Renal cortex interstitium (tissue), 11 donors: Measurements from ENCODE around the gene NBAS. TPM values are rescaled to one million over a fixed set of nuclear protein-coding genes. Genes with fewer than 3 reads are reported as not detected.
"Not testable (repeated sequence)": the region's sequence is repeated elsewhere in the genome, so short reads cannot be mapped to it uniquely, and the experiment has no call there.

Experiments
- DNase-seq, 11 donors: peaks; one replicate each; pipeline ENCODE4 v3.0.0-alpha.2; 2013; ENCODE audit warnings: low read depth in 9 of 11, low spot score in 4 of 11; ENCODE audit errors: extremely low read depth in 1 of 11
- polyA plus RNA-seq, 3 donors: library from polyadenylated mRNA; unstranded; fragments of 120-200 nt; gene quantifications; one replicate each; pipeline ENCODE4 v1.2.1, GENCODE V29; 2013; ENCODE audit not compliant: insufficient read length in 3 of 3

The NBAS gene
- polyA plus RNA-seq, 3 donors: 59.1 to 68.4 (median 68.3) TPM

DNA sequence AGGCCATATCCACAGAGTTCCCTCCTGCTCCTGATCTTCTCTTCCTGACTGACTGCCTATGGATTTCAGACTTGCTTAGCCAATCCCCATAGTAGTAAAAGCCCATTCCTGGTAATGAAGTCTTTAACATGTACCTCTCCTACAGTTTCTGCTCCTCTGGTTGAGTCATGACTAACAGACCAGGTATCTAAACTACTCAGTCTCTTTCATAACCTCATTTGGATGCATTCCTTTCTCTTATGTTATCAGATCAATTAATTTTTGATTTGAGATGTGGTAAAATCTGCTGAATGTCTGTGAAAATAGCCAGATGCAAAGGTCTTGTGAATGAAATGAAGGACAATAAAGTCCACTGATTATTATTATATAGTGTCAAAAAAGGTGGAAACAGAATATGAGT lies 198.0 kb downstream of the NBAS start:
- no peak for DNase-seq

DNA sequence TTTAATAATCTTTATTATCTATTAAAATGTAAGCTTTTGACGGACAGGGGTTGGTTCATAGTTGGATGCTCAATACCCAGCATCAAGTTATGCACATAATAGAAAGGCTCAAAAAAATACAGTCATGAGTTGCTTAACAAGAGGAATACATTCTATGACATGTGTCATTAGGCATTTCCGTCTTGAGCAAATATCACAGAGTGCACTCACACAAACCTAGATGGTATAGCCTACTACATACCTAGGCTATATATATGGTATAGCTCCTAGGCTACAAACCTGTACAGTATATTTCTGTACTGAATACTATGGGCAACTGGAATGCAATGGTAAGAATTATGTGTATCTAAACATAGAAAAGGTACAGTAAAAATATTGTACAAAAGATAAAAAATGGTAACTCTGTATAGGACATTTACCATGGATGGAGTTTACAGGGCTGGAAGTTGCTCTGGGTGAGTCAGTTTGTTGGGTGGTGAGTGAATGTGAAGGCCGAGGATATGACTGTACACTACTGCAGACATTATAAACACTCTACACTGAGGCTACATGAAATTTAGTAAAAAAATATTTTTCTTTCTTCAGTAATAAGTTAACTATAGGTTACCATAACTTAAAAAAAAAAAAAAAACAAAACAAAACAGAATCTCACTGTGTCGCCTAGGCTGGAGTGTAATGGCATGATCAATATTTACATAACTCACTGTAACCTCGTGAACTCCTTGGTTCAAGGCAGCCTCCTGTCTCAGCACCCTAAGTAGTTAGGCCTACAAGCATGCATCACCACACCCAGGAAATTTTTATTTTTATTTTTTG lies 201.2 kb downstream of the NBAS start:
- no peak for DNase-seq

DNA sequence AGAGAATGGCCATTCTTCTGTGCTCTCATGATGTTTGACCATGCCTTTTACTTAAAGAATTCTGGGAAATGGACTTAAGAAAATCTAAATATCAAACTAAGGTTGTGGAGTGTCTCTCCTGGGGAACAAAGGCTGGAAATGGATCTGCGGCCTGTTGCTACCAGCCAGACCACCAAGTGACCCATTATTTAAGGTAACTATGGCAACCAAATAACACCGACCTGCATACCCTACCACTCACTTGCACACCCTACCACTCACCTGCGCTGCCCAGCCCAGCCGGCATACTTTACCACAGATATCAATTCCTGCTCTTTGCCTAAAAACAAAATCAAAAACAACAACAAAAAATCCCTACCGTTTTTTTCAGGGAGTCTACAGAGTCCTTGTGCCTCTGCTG lies 203.2 kb downstream of the NBAS start:
- no peak for DNase-seq

DNA sequence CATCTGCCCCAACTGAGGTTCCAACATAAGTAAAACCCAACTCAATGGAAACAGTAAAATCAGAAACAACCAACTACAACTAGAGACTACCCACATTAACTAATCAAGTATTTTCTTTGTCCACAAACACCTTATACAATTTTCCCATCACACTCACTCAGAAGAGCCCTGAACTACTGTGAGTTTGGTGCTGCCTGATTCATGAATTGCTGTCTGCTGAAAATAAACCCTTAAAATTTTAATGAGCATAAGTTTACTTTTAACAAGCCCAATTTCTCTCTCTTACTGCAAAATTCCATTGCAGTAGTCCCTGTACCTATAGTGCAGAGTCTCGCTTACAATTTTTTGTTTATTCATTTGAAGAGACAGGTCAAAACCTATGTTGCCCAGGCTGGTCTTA lies 203.9 kb downstream of the NBAS start:
- DNase-seq: no peak

DNA sequence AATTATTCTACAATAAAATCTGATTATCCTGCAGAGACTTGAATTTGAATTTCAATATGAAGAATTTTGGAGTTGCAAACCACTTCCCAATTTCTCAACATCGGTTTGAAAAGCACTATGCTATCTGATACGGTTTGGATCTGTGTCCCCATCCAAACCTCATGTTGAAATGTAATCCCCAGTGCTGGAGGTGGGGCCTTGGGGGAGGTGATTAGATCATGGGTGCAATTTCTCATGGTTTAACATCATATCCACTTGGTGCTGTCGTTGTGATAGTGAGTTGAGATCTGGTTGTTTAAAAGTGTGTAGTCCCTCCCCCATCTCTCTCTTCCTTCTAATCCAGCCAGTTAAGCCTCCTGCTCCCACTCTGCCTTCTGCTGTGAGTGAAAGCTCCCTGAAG lies 205.7 kb downstream of the NBAS start:
- no peak for DNase-seq

DNA sequence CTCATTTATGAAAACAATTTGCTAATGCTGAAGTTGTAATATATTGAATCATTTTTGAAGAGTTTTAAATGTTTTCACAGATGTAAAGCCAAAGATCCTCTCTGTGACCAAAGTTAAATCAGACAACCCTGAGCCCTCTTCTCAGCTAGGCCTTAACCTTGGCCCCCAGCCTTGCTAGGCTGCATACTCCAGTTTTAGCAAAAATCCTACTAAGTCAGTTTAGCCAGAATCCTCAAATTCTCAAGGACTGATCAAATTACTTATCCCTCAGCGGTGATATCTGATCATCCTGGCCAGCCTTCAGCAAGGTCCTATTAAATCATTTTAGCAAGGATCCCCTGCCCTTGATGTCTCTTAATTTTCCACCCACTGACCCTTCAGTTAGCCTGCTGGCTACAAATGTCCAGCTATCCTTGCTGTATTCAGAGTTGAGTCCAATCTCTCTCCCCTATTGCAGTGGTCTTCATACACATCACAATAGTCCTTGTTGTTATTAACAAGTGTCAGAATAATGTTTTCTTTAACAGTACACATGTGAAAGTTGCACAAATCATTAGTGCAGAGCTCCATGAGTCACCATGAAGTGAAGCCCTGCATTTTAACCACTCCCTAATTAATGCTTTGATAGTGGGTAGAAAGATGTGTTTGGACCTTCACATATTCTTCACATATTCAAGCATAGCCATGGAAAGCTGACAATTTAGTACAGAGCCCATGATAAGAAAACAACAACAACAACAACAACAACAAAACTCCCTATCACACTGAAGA lies 206.4 kb downstream of the NBAS start:
- DNase-seq: no peak

DNA sequence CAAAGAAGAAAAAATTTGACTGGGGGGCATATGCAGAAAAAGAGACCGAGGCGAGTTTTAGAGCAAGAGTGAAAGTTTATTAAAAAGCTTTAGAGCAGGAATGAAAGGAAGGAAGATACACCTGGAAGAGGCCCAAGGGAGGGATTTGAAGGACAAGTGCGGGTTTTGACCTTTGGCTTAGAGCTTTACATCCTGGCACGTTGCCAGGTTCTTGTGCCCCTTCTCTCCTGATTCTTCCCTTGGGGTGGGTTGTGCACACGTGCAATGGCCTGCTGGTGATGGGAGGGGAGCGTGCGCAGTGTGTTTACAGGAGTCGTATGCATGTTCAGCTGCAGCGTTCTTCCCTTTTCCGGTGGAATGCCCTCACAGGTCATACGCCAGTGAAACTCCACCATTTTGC lies 208.8 kb downstream of the NBAS start:
- DNase-seq: no peak

DNA sequence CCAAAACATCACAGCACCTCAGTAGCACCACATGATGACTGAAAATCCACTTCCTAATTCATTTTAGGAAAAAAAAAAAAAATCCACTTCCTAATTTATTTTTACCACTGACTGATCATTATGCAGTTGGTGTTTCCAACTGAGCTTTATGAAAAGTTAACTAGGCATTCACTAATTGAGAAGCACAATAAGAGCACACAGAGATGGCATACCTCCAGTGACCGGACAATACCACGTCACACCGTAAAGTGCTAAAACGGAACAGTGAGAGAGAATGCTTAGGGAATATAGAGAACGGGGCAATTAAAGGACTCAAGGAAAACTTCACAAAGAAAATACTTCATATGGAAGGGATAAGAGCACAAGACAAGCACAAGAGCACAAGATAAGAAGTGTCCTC lies 212.5 kb downstream of the NBAS start:
- DNase-seq: no peak

DNA sequence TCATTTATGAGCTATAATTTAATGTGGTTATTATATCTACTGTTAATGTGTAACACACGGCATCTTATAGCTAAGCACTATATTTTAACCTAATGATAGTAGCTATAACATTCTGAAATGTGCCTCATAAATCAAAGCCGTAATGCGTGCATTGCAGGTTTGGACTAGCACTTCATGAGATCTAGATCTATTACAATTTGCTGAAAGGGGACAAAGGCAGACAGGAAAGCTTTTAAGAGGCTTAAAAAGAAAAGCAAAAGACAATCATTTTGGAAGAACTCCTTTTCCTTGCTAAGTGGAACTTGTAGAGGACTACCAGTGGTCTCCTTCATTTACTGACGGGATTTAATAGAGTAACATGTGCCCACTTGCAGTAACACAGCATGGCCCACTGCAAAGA lies 213.1 kb downstream of the NBAS start:
- no peak for DNase-seq

DNA sequence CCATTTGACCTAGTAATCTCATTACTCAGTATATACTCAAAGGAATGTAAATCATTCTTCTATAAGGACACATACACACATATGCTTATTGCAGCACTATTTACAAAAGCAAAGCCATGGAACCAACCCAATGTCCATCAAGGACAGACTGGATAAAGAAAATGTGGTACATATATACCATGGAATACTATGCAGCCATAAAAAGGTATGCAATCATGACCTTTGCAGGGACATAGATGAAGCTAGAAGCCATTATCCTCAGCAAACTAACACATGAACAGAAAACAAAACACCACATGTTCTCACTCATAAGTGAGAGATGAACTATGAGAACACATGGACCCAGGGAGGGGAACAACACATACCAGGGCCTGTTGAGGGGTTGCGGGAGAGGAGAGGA lies 214.5 kb downstream of the NBAS start:
- no peak for DNase-seq

DNA sequence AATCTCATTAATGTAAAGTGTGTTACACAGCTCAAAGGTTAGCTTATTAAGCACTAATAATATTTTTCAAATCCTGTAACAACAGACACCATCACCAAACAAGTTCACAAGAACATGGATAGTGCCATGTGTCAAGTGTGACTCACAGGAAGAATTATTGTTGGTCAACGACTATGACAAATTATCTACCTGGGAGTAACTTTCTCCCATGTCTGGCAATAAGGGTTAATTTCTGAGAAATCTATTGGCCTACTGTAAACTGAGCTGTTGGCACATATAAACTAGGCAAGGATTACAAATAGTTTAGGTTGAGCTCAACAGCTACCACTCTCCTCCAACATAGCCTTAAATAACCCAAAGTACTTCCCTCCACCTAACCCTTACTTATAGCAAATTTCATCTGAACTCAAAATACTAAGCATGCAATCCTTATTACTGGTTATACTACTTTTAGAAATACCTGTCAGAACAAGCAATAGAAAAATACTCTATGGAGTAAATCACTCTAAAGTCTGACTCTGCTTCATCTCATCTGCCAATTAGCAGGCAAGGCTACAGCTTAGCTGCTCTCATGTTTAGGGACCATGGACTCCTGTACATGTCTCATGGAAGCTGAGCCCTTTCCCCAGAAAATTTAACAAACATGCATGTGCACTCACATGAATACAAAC lies 223.0 kb downstream of the NBAS start:
- DNase-seq: no peak

DNA sequence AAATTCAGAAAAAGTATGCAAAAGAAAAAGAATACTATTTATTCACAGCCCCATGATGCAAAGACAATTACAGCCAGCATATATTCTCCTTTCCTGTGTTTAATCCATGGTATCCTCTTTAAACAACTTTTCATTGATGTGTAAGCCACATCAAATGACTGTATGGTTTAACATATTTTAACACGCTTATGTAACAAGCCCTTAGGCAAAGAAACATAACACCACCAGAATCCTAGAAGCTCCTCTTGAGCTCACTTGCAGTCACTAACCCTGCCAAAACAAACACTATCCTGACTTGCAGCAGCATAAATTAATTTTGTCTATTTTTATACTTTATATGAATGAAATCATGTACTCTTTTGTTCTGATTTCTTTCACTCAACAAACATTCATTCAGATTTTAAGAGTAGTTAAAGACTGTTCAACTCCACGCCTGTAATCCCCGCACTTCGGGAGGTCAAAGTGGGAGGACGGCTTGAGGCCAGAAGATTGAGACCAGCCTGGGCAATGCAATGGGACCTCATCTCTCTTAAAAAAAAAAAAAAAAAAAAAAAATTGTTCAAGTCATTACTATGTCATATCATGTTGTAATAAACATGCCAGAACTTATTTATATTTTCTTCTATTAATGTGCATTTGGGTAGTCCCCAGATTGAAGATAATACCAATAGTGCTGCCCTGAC lies 226.3 kb downstream of the NBAS start:
- no peak for DNase-seq

DNA sequence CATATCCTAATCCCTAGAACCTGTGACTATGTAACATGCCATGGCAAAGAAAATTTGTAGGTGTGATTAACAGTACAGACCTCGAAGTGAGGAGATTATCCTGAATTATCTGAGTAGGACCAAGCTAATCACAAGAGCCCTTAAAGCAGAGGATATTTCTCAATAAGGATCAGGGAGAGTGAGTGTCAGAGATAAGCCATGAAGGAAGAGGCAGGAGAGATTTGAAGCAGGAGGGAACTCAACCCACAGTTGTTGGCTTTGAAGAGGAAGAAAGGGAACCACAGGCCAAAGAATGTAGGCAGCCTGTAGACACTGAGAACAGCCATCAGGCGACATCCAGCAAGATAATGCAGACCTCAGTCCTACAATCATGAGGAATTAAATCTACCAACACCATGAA lies 229.3 kb downstream of the NBAS start:
- DNase-seq: no peak

DNA sequence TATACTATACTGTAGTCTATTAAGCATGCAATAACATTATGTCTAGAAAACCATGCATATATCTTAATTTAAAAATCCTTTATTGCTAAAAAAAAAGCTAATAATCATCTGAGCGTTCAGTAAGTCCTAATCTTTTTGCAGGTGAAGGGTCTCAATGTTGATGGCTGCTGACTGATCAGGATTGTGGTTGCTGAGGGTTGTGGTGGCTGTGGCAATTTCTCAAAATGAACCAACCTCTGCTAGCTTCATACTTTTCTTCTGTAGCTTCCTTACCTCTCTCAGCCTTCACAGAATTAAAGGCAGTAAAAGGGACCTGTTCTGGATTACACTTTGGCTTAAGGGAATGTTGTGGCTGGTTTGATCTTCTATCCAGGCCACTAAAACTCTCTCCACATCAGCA lies 235.8 kb downstream of the NBAS start:
- no peak for DNase-seq

DNA sequence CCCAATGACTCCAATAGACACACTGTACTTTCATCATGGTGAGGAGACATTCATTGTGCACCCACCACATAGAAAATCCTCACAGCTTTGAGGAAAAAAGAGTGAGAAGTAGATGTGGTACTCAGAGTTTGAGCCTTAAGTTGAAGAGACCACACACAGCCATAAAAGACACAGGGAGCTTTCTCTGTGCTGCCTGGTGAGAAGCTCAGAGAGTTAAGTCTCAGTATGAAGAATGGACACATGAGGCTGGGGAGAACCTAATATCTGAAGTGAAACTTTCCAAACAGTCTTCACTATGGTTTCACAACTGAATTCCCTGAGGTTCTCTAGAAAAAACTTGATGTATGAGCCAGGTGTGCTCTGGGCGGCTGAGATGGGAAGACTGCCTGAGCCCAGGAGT lies 237.9 kb downstream of the NBAS start:
- DNase-seq: no peak

DNA sequence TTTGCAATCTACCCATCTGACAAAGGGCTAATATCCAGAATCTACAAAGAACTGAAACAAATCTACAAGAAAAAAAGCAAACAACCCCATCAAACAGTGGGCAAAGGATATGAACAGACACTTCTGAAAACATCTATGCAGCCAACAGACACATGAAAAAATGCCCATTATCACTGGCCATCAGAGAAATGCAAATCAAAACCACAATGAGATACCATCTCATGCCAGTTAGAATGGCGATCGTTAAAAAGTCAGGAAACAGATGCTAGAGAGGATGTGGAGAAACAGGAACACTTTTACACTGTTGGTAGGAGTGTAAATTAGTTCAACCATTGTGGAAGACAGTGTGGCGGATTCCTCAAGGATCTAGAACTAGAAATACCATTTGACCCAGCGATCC lies 239.7 kb downstream of the NBAS start:
- not testable (repeated sequence) for DNase-seq

DNA sequence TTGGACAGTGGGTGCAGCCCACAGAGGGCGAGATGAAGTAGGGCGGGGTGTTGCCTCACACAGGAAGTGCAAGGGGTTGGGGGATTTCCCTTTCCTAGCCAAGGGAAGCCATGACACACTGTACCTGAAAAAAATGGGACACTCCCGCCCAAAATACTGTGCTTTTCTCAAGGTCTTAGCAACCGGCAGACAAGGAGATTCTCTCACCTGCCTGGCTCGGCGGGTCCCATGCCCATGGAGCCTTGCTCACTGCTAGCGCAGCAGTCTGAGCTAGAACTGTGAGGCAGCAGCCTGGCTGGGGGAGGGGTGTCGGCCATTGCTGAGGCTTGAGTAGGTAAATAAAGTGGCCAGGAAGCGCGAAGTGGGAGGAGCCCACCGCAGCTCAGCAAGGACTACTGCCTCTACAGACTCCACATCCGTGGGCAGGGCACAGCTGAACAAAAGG lies 244.7 kb downstream of the NBAS start:
- DNase-seq: no peak

DNA sequence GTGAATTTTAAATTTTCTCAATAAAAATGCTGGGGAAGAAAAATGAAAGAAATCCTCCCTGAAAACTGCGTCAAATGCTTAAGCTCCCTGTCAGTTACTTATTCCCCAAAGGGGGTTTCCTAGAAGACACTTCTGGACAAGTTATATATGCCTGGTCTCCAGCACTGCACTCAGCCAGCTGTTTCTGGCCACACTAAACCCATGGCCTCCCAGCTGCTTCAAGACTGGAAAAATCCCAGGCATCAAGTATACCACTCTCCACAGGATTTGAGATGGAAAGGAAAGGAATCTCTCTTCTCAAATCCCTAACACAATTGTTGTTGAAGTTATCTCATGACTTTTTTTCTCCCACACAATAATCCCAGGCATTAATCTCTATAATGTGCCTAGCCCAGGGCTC lies 245.7 kb downstream of the NBAS start:
- DNase-seq: no peak

DNA sequence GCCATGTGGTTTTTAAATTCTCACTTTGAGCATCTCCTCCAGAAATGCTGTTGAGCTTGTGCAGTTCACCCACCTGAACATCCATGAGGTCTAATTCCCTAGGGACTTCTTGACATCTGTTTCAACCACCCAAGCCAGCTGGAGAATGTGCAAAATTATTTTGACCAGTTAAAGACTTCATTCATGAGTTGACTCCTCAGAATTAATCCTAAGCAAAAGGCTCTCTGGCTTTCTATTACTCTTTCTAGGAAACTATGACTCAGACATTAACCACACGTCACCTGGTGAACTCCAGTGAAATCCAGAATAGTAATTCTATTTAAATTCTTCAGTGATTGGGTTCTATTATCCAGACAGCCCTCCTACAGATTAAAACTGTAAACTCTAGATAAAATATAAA lies 247.5 kb downstream of the NBAS start:
- DNase-seq: no peak

DNA sequence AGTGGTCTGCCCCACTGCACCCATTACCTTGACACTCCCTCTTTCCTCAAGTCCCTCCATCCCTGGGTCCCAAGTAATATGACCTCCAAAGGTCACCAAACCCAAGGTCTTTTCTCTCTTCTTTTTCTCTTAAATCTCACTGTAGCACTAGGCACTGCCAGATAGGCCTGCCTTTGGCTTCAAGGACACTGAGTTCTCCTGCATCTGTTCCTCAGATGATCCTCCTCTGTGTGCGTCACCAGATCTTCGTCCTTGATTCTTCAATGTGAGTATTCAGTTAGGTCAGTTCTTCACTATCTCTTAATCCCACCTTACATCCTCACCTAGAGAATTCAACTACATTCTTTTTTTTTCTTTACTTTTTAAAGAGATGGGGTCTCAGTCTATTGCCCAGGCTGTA lies 249.2 kb downstream of the NBAS start:
- no peak for DNase-seq
